NCI-H748 (cell line): ENCODE results near the gene C11orf16.
"Not testable (repeated sequence)": the region's sequence is repeated elsewhere in the genome, so short reads cannot be mapped to it uniquely, and the experiment has no call there.

Experiments used
- DNase-seq: peaks from one replicate; lab custom pipeline; 2025; ENCODE audit not compliant: unreplicated experiment; lab: John Stamatoyannopoulos, UW

The C11orf16 gene

GRCh38 chr11:8937159-8937558 lies 4.4 kb upstream of the C11orf16 start:
- no peak for DNase-seq

- not testable (repeated sequence) for DNase-seq
These were observed 3.0 kb upstream of the C11orf16 start for GRCh38 chr11:8935789-8936188.

- DNase-seq = no peak
These were observed 2.2 kb upstream of the C11orf16 start for GRCh38 chr11:8934742-8935488.

GRCh38 chr11:8933931-8934330 lies 1.2 kb upstream of the C11orf16 start:
- no peak for DNase-seq

GRCh38 chr11:8930456-8931175 lies 2.1 kb downstream of the C11orf16 start:
- no peak for DNase-seq

- no peak for DNase-seq
These were observed 3.6 kb downstream of the C11orf16 start for GRCh38 chr11:8928981-8929615.

- no peak for DNase-seq
These were observed 4.5 kb downstream of the C11orf16 start for GRCh38 chr11:8928205-8928604.

- DNase-seq = no peak
These were observed 5.5 kb downstream of the C11orf16 start for GRCh38 chr11:8927233-8927632.

- DNase-seq = no peak
These were observed 6.5 kb downstream of the C11orf16 start for GRCh38 chr11:8926236-8926635.

- DNase-seq = no peak
These were observed 7.0 kb downstream of the C11orf16 start for GRCh38 chr11:8925711-8926110.

- DNase-seq = no peak
These were observed 10.1 kb downstream of the C11orf16 start for GRCh38 chr11:8922691-8923090.

- DNase-seq = no peak
These were observed 15.5 kb downstream of the C11orf16 start for GRCh38 chr11:8917157-8917825.

GRCh38 chr11:8914661-8915018 lies 18.1 kb downstream of the C11orf16 start:
- DNase-seq = no peak

- peak; percentile 69 for DNase-seq
These were observed 18.6 kb downstream of the C11orf16 start for GRCh38 chr11:8913961-8914660.

GRCh38 chr11:8911029-8911823 lies 21.5 kb downstream of the C11orf16 start, which contains the start of gene AKIP1:
Gene AKIP1, plus strand, starts transcription at chr11:8911189. Its CDS starts 261 bp downstream, at chr11:8911450.
- DNase-seq = peak; percentile 99

GRCh38 chr11:8910649-8911026 lies 22.1 kb downstream of the C11orf16 start:
- DNase-seq = no peak

- no peak for DNase-seq
These were observed 24.6 kb downstream of the C11orf16 start for GRCh38 chr11:8908099-8908498.

GRCh38 chr11:8907116-8907515 lies 25.6 kb downstream of the C11orf16 start:
- DNase-seq = no peak

- no peak for DNase-seq
These were observed 27.1 kb downstream of the C11orf16 start for GRCh38 chr11:8905528-8906165.
